NCI-H510A (cell line): ENCODE data around the gene PPP1R9A.
"Not testable (repeated sequence)": the region's sequence is repeated elsewhere in the genome, so short reads cannot be mapped to it uniquely, and the experiment has no call there.

ENCODE experiments used
- DNase-seq: peaks from one replicate; lab custom pipeline; 2025; lab: John Stamatoyannopoulos, UW

PPP1R9A gene

DNA sequence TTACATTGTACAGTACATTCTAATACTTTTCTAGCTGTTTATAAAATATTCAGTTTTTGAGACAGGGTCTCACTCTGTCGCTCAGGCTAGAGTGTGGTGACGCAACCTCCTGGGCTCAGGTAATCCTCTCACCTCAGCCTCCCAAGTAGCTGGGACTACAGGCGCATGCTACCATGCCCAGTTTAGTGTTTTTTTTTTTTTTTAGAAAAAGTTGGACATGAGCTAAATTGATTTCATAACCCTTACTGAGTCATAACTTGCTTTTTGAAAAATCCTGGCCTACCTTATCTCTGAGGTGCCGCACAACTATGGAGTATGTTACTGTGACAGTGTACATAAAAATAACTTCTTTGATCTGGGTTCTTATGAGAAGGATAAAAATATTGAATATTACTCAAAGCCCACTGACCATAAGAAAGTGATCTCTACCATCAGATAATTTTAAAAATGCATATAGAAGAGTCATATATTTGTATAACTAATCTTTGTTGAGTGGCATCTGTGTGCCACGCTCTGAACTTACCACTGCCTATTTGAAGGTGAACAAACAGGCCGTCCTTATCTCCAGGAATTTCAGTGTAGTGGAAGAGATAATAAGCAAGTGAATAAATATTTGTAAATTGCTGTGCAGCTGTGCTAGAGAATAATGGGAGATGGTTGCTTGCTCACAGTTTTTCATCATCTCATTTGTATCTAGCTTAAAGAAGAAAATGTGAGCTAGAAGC is 73.2 kb downstream of the PPP1R9A start:
- DNase-seq, result no peak

GRCh38 chr7:94995921-94996320 is 88.5 kb downstream of the PPP1R9A start:
- no peak for DNase-seq

- no peak for DNase-seq
Measured at GRCh38 chr7:94996369-94996768, 89.0 kb downstream of the PPP1R9A start.

DNA sequence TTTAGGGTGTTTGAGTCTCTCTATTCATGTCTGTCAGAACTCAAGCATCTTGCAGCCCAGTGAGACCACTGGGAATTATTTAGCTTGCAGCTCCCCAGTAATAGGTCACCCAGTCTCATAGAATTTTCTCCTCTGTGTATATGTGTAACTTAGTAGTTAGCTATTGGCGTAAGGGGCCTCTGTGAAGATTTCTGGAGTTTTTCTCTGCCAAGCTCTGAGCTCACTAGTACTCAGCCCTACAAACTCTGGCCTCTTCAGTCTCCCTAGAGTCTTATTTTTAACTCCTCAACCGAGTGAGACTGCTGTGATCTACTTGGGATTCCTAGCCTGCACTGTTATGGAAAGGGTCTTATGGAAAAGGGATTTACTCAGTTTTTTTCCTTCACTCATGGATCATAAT is 90.2 kb downstream of the PPP1R9A start:
- DNase-seq, result no peak

GRCh38 chr7:94998266-94999068 is 91.1 kb downstream of the PPP1R9A start:
- no peak for DNase-seq

GRCh38 chr7:94999069-94999351 is 91.6 kb downstream of the PPP1R9A start:
- no peak for DNase-seq

DNA sequence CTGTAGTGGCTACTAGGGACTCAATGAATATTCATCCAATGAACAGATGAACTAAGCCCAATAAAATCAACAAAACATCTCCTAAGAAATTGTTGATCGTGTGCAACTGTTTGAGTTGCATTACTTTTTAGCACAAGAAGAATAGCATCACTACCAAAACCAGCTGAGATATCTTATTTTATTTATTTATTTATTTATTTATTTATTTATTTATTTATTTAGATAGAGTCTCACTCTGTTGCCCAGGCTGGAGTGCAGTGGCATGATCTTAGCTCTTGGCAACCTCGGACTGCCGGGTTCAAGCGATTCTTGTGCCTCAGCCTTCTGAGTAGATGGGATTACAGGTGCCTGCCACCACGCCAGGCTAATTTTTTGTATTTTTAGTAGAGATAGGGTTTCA is 92.2 kb downstream of the PPP1R9A start:
- not testable (repeated sequence) for DNase-seq

- DNase-seq, result no peak
Measured at GRCh38 chr7:95001258-95001657, 93.9 kb downstream of the PPP1R9A start.

DNA sequence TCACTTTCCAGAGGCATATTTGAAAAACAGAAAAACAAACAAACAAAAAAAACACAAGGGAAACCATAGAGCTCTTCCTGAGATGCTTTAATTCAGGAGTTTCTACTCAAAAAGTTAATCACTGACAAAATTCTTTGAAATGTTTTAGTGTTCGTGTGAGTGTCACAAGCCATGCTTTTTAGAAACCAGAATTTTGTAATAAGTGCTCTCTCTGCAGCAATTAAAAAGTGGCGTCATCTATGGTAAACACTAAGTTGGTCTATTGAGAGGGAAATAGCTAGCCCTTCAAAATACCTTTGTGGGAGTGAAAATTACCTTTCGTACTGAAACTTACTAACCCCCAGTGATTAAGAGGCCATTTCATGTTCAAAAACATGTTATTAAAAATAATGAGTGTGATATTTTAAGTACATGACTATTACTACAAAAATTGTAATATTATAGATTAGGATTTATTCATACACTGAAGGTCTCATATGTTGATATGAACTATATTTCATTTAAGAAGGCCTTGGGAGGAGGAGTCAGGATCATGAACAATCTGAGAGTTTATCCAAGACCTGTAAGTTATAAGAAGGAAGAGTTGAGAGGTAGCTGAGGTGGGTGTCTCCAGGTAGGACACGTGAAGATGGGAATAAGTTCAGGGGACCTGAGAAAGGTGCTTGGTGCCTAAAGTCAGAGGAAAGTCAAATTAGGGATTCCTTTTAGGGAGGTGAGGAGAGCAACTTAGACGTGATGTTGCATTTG is 94.6 kb downstream of the PPP1R9A start:
- no peak for DNase-seq

GRCh38 chr7:95002775-95003174 is 95.4 kb downstream of the PPP1R9A start:
- no peak for DNase-seq

GRCh38 chr7:95004618-95005247 is 97.3 kb downstream of the PPP1R9A start:
- no peak for DNase-seq

GRCh38 chr7:95006010-95006409 is 98.6 kb downstream of the PPP1R9A start:
- no peak for DNase-seq

GRCh38 chr7:95008773-95009172 is 101.4 kb downstream of the PPP1R9A start:
- DNase-seq, result not testable (repeated sequence)

DNA sequence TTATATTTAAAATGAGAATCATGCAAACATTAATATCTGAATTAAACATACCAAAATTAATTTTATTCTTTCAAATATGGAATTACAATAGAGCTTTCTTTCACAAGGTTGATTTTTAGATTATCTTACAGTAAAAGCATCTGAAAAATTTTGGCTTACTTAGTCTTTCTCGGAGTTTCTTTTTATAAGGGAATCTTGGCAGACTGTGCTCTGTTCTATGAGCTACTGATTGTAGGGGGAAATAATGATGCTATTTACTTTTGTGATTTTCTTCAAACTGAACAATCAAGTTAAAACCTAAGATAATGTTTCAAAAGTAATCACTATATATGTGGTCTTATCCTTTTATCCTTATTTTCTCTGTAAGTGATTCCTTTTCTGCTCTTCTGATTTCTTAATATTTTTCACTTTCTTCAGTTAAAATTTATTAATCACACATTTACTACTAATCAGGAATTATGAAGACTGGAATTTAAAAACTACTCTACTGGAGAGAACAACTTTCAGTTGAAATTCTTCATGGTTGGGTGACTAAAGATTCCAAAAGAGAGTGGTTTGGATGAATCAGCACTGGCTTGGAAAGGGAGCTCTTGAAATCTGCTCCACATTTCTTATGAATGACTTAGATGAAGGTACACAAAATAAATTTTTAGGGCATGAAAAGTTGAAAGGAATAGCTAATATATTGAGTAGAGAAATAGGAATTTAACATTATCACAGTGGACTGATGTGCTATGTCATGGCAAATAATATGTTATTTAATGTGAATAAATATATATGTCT is 103.9 kb downstream of the PPP1R9A start:
- no peak for DNase-seq

DNA sequence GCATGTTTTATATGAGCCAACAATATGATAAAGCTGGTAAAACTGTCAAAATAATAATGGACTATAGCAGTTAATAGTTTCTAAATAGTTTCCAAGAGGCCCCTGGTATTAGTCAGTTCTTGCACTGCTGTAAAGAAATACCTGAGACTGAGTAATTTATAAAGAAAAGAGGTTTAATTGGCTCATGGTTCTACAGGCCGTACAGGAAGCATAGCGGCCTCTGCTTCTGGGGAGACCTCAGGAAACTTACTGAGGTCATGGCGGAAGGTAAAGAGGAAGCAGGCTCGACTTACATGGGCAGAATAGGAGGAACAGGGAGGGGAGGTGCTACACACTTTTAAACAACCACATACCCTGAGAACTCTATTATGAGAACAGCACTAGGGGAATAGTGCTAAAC is 104.6 kb downstream of the PPP1R9A start:
- DNase-seq, result no peak

DNA sequence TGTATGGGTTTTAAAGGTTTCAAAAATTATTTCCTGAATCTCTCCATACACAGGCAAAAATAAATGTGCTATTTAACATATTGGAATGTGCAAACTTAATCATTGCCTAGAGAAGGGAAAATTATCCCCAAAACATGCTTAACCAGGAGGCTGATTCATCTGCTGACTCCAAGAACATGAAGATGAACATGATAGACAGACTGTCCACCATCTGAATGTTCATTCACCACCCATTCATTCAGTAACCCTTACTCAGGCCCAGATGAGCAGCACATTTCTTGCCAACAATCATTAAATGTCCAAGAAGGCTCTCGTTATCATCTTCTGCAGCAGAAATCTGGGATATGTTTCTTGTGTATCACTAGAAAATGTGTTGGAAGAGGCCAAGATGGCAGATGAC is 110.6 kb downstream of the PPP1R9A start:
- no peak for DNase-seq

- DNase-seq, result no peak
Measured at GRCh38 chr7:95026018-95026417, 118.6 kb downstream of the PPP1R9A start.

GRCh38 chr7:95026421-95027072 is 119.2 kb downstream of the PPP1R9A start:
- no peak for DNase-seq

- DNase-seq, result no peak
Measured at GRCh38 chr7:95027234-95027872, 120.0 kb downstream of the PPP1R9A start.

GRCh38 chr7:95028683-95029082 is 121.3 kb downstream of the PPP1R9A start:
- no peak for DNase-seq

DNA sequence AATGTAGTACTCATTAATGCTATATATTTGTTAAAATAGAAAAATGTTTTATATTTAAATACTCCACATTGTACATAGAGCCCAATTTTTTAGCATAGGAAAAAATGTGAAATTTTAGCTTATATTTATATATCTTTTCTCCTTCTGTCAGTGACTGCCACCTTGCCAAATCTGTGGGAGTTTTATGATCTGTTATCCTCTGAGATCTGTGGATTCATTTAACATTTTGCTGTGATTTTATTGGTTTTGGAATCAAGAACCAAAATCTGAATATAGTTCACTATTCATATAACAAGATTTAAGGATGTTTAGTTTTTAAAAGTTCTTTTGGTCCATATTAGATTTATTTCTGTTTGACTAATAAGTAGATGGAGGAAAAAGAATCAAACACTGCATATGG is 127.9 kb downstream of the PPP1R9A start:
- no peak for DNase-seq
